CD4-positive, alpha-beta T cell treated with Interleukin-4 for 4 hours (primary cell): ENCODE measurements around the gene MT1X.

Experiments
- DNase-seq: peaks from one replicate; pipeline ENCODE4 v3.0.0-alpha.2; 2020

Gene MT1X

GRCh38 chr16:56681939-56682702 lies at the start of gene MT1X:
MT1X (plus strand) TSS chr16:56682470; CDS start chr16:56682541, 71 bp downstream.
- peak; percentile 84 for DNase-seq

- no peak for DNase-seq
These were observed 49.4 kb upstream of the MT1X start for GRCh38 chr16:56632848-56633365.

DNA sequence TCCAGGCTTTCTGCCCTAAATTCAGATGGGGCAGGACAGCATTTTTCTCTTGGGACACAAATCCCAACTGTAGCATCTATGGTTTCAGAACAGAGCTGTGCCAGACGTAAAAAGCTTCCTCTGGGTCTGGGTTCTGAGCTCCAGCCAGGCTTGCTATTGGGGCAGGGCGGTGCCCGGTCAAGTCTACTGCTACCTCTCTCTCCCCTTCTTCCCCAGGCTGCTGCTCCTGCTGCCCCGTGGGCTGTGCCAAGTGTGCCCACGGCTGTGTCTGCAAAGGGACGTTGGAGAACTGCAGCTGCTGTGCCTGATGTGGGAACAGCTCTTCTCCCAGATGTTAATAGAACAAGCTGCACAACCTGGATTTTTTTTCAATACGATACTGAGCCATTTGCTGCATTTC lies 48.7 kb upstream of the MT1X start:
- DNase-seq, result no peak

DNA sequence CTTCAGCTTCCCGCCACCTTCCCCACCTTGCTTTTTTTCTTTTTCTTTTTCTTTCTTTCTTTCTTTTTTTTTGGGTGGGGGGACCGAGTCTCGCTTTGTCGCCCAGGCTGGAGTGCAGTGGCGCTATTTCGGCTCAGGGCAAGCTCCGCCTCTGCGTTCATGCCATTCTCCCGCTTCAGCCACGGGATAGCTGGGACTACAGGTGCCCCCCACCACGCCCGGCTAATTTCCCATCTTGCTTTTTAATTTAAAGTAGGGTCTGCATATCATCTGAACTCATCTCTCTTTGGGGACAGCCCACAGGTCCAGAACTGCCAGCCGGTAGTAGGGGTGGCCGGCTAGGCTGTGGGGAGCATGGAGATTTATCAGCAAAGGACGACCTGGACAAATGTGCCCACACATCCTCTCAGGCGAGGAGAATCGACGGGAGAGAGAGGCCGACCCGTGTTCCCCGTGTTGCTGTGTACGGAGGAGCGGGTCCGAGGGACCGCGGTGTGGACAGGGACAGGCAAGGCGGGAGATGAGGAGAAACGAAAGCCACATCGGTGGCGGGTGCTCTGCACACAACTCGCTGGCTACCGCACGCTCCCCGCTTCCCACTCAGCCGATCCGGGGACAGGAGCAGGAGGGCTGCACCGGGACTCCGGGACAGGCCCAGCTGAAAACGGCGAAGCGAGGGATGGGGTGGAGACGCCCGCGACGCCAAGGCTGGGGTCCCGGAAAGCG lies 47.4 kb upstream of the MT1X start:
- no peak for DNase-seq

GRCh38 chr16:56635441-56635967 lies 46.8 kb upstream of the MT1X start:
- no peak for DNase-seq

- no peak for DNase-seq
These were observed 45.5 kb upstream of the MT1X start for GRCh38 chr16:56636616-56637413.

DNA sequence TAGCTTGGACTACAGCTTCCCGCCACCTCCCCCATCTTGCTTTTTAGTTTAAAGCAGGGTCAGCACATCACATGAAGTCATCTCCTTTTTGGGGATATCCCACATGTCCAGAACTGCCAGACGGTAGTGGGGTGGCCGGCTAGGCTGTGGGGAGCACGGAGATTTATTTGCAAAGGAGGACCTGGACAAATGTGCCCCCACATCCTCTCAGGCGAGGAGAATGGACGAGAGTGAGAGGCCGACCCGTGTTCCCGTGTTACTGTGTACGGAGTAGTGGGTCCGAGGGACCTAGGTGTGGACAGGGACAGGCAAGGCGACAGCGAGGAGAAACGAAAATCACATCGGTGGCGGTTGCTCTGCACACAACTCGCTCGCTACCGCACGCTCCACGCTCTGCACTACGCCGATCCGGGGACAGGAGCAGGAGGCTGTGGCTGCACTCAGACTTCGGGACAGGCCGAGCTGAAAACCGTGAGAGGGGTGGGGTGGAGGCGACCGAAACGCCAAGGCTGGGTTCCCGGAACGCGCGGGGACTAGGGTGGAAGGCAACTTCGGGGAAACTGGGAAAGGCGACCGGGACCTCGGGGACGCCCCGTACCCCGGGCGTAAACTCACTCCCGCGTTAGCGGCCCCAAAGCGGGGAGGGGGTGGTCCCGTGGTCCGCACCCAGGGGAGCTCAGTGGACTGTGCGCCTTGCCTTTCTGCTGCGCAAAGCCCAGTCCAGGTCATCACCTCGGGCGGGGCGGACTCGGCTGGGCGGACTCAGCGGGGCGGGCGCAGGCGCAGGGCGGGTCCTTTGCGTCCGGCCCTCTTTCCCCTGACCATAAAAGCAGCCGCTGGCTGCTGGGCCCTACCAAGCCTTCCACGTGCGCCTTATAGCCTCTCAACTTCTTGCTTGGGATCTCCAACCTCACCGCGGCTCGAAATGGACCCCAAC lies 44.2 kb upstream of the MT1X start, which contains the start of gene MT1A:
MT1A (plus strand) TSS at position 853 of the 937 bp plus-strand sequence; CDS start at position 926, 73 bp downstream.
- no peak for DNase-seq

DNA sequence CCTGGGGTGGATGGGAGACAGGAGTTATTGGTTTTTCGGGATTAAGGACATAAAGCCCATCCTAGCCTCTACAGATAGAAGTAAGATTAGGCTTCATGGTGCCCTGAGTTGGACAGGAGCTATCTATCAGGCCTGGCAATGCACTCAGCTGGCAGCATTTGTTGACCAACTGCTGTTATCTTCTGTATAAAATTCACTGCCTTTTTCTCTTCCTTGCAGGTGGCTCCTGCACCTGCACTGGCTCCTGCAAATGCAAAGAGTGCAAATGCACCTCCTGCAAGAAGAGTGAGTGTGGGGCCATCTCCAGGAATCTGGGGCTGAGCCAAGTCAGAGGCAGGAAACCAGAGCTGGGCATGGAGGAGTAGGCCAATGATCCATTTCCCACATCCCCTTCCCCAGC lies 43.2 kb upstream of the MT1X start:
- DNase-seq, result no peak

GRCh38 chr16:56640076-56640475 lies 42.2 kb upstream of the MT1X start:
- DNase-seq, result no peak

- no peak for DNase-seq
These were observed 41.1 kb upstream of the MT1X start for GRCh38 chr16:56641166-56641565.

GRCh38 chr16:56643080-56643778 lies 39.0 kb upstream of the MT1X start:
- peak; percentile 72 for DNase-seq

- no peak for DNase-seq
These were observed 38.4 kb upstream of the MT1X start for GRCh38 chr16:56643833-56644232.

- no peak for DNase-seq
These were observed 37.0 kb upstream of the MT1X start for GRCh38 chr16:56645311-56645710.

DNA sequence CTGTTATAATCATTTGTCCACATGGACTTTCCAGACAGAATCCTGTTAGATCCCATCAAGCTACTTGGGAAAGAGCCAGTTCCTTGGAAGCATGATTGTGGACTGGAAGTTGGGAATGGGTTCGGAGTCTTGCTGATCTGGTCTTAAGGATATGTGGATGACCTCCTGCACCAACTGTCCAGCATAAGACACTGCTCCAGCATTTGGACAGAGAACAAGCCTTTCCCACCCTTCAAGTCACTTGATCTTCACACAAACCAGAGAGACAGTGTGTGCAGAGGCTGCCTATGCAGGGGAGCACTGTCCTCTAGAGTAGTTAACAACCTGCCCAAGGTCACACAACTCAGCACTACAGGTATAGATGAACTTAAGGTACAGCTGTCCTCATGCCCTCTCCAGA lies 36.4 kb upstream of the MT1X start:
- DNase-seq, result no peak

DNA sequence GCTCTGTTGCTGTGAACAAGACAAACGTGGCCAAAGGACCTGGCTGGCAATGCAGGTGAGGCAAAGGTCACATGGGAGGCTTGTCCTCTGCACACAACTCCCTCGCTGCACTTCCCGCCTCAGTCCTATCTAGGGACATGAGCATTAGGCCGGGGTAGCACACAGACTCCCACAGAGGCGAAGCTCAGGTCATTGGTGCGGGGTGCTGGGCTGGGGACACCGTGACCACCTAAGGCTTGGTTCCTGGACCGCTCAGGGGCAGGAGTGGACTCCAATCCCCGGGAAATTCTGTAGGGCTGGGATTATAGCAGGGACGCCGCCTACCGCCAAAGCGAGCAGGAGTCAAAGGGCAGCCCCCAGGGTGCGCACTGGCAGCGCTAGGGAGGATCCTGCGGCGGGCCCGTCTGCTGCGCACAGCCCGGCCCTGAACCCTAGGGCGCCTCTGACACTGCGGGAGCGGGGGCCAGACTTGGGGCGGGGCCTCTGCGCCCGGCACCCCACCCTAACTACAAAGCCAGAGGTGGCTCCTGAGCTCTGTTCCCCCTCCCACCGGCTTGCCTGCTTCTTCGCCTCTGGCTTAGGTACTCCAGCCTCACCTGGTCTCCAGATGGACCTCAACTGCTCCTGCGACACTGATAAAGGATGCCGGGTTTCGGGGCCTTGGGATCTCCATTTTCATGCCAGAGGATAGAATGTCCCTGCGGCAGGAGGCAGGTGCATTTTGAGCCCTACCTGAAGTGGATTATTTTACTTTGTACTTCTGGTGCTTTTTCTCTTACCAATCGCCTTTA lies 34.4 kb upstream of the MT1X start:
- DNase-seq, result no peak

DNA sequence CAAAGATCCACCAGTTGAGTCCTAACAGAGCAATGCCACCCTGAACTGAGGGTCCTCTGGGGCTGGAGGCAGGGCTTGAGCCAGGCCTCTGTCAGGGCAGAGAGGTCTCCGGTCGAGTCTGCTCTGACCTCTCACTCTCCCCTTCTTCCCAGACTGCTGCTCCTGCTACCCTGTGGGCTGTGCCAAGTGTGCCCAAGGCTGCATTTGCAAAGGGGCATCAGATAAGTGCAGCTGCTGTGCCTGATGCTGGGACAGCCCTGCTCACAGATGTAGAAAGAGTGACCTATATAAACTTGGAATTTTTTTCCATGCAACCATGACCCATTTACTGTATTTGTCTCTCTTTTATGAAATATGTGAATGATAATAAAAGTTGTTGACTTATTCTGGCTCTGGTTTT lies 33.0 kb upstream of the MT1X start:
- no peak for DNase-seq

DNA sequence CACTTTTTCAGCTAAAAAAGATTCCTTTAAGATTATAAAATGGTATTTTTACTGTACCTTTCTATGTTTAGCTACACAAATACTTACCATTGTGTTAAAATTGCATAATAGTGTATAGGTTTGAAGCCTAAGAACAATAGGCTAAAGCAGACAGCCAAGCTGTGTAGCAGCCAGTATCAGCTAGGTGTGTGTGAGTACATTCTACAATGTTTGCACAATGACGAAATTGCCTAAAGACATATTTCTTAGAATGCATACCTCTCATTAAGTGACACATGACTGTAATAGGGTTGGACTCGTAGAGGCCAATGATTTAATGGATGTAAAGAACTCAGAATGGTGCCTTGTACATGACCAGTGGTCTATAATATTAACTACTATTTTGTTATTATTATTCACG lies 32.5 kb upstream of the MT1X start:
- no peak for DNase-seq

DNA sequence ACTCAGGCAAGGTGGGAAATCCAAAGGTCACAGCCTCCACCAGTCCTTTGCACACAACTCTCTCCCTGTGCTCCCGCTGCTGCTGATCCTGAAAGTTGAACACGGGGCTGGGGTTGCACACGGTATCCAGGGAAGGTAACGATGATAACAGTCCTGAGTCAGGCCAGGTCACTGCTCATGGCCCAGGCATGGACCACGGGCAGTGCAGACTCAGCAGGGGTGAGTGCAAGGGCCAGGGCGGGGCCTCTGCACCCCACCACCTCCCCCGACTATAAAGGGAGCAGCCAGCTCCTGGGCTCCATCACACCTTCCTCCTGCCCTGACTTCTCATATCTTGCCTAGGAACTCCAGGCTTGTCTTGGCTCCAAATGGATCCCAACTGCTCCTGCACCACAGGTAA lies 30.7 kb upstream of the MT1X start, which contains the start of gene MT1B:
MT1B (plus strand) TSS at position 301 of the 400 bp plus-strand sequence; CDS start at position 369, 68 bp downstream.
- no peak for DNase-seq

DNA sequence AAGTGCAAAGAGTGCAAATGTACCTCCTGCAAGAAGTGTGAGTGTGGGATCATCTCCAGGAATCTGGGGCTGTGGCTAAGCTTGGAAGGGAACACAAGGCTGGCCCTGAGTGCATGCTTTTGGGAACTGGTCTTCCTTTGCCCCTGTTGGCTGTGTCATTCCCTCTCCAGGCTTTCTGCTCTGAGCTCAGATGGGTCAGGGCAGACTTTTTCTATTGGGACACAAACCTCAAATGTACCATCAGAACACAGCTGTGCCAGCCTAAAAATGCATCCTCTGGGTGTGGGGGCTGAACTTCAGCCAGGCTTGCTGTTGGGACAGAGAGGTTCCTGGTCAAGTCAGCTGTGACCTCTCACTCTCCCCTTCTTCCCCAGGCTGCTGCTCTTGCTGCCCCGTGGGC lies 29.7 kb upstream of the MT1X start:
- DNase-seq, result no peak

DNA sequence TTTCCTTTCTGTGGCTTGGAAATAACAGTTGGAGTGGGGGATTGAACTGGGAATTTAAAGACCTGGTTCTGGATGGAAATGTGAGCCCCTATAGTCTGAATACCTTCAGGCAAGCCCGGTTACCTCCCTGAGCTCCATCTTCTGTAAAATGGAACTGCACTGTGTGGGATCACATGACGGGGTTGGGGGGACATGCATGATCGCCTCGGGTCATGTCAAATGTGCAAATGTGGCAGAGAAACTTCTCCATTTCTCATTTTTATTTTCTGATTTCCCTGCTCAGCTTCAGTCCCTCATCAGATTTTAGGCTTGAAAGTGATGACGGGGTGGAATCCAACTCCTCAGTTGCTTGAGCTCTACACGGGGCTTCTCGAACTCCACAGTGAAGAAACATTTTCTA lies 29.1 kb upstream of the MT1X start:
- no peak for DNase-seq
